Motor neuron (in vitro differentiated cells): ENCODE results near the gene COTL1. TPM values are rescaled to one million over a fixed set of nuclear protein-coding genes. Genes with fewer than 3 reads are reported as not detected.

Experiments
- ATAC-seq, 8 experiments: fragments of 200-7000 bp; cut with Tn5 transposase; replicated peaks in 6 of 8; 2 replicates each; pipeline ENCODE4 v1.8.0; 2021; ENCODE audit warnings: mild to moderate bottlenecking in 8 of 8, moderate library complexity in 8 of 8
- H3K27ac ChIP-seq, 2 donors: fragments of 250-450 bp; sonication (Bioruptor Pico); 2 replicates each; pipeline ENCODE4 v1.9.0; 2021; ENCODE audit warnings: antibody characterized with exemption in 2 of 2, mild to moderate bottlenecking in 2 of 2, moderate library complexity in 1 of 2
- H3K4me1 ChIP-seq, 2 donors: fragments of 250-450 bp; sonication (Bioruptor Pico); replicated peaks in 1 of 2; 2 replicates each; pipeline ENCODE4 v1.6.1; 2021; ENCODE audit warnings: antibody characterized with exemption in 2 of 2, mild to moderate bottlenecking in 2 of 2, moderate library complexity in 1 of 2
- H3K4me3 ChIP-seq, 5 donors: fragments of 250-450 bp; sonication (Bioruptor Pico); 2 replicates each; pipeline ENCODE4 v1.9.0; 2021; ENCODE audit warnings: antibody characterized with exemption in 5 of 5, mild to moderate bottlenecking in 5 of 5, moderate library complexity in 4 of 5
- WGBS, 10 experiments: fragments of 450-650 bp; shearing (Covaris generic); methylation state at CpG; one replicate each; pipeline ENCODE4 v1.0.0; 2022; 5-methylcytosine and 5-hydroxymethylcytosine counted together
- in situ Hi-C, 9 experiments: fragments of 400-800 bp; cut with MboI; loops; one replicate each; pipeline ENCODE4 v1.15.0; 2021; ENCODE audit warnings: low sequenced_read_pairs in 9 of 9, low pct_unique_long_range_greater_than_20kb in 2 of 9; ENCODE audit not compliant: unreplicated experiment in 9 of 9
- total RNA-seq, 8 experiments: library from RNA; unstranded; fragments of 300-600 nt; gene quantifications; 2 replicates each; pipeline versions ENCODE4 v1.2.3 to v1.2.4, GENCODE V29; 2022

Gene COTL1
- total RNA-seq, 8 experiments from 2014 or later, result 9.3 to 710 (median 111) TPM

DNA sequence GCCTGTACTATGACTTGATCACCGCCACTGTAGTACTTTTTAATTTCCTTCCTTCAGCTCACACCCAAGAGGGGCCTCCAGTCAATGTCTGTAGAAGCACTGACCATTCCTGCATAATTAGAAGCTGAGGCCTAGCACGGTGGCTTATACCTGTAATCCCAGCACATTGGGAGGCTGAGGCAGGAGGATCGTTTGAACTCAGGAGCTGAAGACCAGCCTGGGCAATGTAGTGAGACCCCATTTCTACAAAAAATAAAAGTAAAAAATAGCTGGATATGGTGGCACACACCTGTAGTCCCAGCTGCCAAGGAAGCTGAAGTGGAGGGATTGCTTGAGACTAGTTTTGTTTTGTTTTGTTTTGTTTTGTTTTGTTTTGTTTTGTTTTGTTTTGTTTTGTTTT, 36.4 kb upstream of the COTL1 start:
- Histone ChIP-seq H3K4me3 (no peak overlapping the region), H3K27ac (no peak overlapping the region), H3K4me1 (peaks cover 4 to 10% of the 10 kb centered on the region in 2 donors)
- 80 to 100% (median 89%) methylated on average over 1 to 3 of the region's 3 CpGs; no CpG with 5 or more reads in 1 of the 10 experiments for WGBS, 10 experiments
- in situ Hi-C loops, result no loop called here
- ATAC-seq, result no peak

DNA sequence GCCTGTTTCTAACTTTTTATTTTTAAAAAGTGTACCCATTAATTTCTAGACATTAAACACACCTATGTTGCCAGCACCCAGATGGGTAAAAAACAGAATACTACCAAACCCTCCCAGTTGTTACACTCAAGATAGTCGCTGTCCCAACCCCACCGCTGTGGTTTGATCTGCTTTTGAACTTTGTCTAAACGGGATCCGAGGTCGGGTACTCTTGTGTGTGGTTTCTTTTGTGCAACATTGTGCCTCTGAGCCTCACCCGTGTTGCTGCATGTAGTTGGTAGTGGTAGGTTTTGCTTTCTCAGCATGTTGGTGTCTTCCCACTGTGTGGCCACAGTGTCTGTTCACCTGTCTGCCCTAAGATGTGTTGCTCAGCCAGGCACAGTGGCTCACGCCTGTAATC, 34.7 kb upstream of the COTL1 start:
- ATAC-seq, result no peak
- Histone ChIP-seq H3K4me1 (peaks cover 7 to 13% of the 10 kb centered on the region in 2 donors), H3K27ac (no peak overlapping the region), H3K4me3 (no peak overlapping the region)
- in situ Hi-C loops, result no loop called here
- WGBS, 10 experiments, result 60 to 100% (median 95%) methylated on average over 1 to 5 of the region's 7 CpGs; no CpG with 5 or more reads in 4 of the 10 experiments

DNA sequence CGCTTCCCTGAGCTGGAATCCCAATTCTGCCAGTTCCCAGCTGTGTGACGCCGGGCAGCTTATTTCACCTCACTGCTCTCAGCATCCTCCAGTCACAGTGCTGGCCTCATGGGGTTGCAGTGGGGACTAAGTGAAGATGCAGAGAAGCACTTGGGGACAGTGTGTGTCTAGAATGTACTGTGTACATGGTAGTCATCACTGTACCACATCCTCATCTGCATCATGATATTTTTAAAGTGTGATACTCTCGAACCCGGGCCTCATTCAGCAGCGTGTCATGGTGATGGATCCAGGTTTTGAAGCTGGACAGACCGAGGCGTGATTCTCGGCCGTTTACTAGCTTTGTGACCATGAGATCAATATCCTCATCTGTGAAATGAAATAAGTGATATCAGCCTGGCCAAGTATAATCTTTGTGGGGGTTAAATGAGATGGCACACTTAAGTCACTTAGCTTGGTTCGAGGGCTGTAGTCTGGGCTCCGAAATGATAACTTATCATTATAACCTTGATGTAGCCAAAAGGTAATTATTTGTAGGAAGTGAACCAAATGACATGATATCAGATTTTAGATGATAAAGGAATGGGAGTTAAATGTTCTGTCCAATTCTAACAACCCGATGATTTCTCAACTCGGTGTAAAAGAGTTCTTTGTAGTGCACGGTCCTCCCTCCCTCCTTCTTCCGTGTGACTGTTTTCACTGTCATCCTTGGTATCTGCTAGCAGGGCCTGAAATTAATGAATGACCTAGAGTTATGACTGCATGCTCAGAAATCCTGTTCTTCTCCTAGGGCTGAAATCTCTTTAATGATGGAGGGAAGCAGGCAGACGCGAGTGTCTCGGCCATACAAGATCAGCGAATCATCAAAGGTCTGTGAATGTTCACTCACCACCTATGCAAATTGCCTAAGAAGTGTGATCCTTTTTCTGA, 32.4 kb upstream of the COTL1 start:
- peak in 1 of 8 experiments; percentile 4 for ATAC-seq
- 20 to 100% (median 83%) methylated on average over 1 to 17 of the region's 20 CpGs for WGBS, 10 experiments
- in situ Hi-C loops, result no loop called here
- Histone ChIP-seq H3K27ac (no peak overlapping the region), H3K4me3 (no peak overlapping the region), H3K4me1 (peaks cover 10 to 17% of the 10 kb centered on the region in 2 donors)

DNA sequence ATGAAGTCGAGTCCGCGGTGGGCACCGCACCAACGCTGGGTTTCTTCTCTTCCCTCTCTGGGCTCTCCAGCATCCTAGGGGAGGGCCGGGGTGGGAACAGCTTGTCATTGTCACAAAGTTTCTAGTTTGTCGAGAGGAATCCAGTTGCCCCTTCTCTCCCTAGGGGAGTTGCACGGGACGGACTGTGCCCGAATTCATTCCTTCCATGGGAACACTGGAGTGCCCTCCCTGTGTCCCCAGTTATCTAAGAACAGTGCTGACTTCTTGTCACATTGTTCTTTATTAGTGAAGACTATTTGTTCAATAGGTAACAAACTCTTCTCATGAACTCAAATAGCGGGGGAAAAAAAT, 31.6 kb upstream of the COTL1 start:
- in situ Hi-C loops, result no loop called here
- Histone ChIP-seq H3K4me3 (peak overlapping the region; percentile 67 to 100 (median 94)), H3K27ac (no peak overlapping the region), H3K4me1 (peaks cover 14 to 23% of the 10 kb centered on the region in 2 donors)
- 37 to 100% (median 63%) methylated on average over 1 to 10 of the region's 11 CpGs; no CpG with 5 or more reads in 4 of the 10 experiments for WGBS, 10 experiments
- no peak for ATAC-seq

DNA sequence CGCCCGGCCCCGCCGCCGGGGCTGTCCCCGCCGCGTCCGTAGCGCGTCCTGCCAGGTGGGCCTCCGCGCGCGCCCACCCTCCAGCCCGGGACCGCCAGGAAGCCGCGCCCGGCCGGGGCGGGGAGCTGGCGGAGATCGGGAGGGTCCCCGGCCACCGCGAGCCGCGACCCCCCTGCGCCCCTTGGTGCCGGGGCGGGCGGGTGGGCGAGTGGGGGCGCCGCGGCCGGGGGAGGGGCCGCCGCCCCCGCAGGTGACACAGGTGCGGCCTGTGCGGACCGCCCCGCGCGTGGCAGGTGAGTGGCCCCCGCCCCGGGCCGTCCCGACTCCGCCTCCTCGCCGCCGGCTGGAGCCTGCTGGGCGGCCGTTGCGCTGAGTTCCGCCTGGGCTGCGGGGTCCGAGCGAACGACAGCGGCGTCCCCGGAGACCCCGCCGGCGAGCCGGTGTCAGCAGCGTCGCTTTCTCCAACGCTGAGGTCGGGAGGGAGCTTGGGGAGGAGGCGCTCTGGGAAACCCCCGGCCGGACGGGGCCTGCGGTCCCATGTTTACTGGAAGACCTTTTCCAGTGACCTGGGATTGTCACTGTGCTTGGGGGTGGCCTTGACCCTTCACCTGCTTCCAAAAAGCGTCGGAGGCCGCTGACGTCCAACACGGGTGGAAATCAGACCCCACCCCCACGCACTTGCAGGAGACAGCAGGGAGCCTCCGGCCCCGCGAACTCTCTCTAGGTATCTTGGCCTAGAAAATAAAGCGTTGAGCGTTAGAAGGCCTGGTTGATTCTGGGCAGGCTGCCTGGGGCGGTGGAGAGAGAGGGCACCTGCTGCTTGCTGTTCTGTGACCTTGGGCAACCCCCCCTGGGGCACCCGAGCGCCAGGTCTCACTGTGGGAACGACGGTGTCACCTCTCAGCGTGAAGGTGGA, 31.0 kb upstream of the COTL1 start:
- WGBS, 10 experiments, result 0 to 50% (median 18%) methylated on average over 1 to 12 of the region's 96 CpGs; no CpG with 5 or more reads in 4 of the 10 experiments
- in situ Hi-C loops, result no loop called here
- H3K27ac ChIP-seq, result peak overlapping the region; percentile 40 to 61

DNA sequence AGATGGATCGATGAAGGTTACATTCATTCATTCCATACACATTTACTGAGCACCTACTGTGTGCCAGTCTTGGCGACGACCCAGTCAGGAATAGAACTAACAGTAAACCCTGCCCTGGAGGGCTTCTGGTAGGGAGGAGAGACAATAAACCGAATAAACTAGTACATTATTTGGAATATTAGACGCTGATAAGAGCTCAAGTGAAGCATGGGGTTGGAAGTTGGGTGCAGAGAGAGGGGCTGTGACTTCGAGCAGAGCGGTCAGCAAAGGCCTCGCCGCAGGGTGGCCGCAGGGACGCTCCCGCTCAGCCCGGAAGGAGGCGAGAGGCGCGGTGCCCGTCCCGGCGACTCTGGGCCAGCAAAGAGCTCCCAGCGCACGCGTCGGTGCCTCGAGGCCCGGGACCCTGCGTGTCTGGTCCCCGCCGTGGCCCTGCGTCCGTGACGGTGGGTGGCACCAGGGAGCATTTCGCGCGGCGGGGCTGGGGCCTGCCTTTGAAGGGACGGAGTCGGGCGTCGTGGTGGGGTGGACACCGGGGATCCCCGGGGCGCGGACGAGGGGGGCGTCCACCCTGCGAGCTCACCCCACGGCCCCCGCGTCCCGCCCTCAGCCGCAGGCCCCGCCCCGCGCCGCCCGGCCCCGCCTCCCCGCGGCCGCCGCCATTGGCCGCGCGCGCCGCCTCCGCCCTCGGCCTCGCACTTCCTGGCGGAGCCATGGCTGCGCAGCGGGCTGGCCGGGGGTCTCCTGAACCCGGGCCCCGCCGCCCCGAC, 30.1 kb upstream of the COTL1 start, which contains the start of gene KLHL36:
KLHL36 (plus strand) TSS at position 684 of the 767 bp plus-strand sequence. CDS start 2,357 bp downstream, outside the sequence.
- ATAC-seq, result peak; percentile 79 to 91 (median 86)
- Histone ChIP-seq H3K27ac (peak within 1 kb of the TSS; percentile 40 to 61), H3K4me1 (peaks cover 18 to 27% of the 10 kb centered on the region in 2 donors), H3K4me3 (peak within 1 kb of the TSS; percentile 67 to 100 (median 94))
- in situ Hi-C loops, result no loop called here
- WGBS, 10 experiments, result 0 to 100% (median 46%) methylated on average over 1 to 8 of the region's 77 CpGs; no CpG with 5 or more reads in 4 of the 10 experiments

More for the DNA sequence above, 31.0 kb upstream of the COTL1 start:
- H3K4me1 ChIP-seq, result peaks cover 18 to 27% of the 10 kb centered on the region in 2 donors
- ATAC-seq, result peak; percentile 37 to 72 (median 64)
- H3K4me3 ChIP-seq, result peak overlapping the region; percentile 67 to 100 (median 94)

DNA sequence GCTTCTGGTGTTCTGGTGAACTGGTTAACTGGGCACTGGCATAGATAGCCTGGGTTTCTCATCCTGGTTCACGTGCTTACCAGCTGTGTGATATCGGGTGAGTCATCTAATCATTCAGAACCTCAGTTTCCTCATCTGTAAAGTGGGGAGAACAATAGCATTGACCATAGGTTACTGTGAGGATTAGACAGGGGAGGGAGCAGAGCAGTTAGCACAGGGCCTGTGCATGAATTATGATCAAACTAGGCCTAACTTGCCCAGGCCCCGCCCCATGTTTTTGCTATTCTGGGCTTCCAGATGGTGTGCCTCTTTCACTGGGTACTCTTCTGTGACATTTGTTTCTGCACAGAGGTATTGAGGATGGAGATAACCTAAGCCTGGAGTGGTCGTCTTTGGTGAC, 25.8 kb upstream of the COTL1 start:
- Histone ChIP-seq H3K27ac (no peak overlapping the region), H3K4me1 (peaks cover 14 to 17% of the 10 kb centered on the region in 2 donors), H3K4me3 (no peak overlapping the region)
- in situ Hi-C loops, result no loop called here
- ATAC-seq, result peak in 3 of 8 experiments; percentile 26 to 36 (median 35)
- 26 to 96% (median 67%) methylated on average over 1 to 2 of the region's 4 CpGs; no CpG with 5 or more reads in 4 of the 10 experiments for WGBS, 10 experiments

DNA sequence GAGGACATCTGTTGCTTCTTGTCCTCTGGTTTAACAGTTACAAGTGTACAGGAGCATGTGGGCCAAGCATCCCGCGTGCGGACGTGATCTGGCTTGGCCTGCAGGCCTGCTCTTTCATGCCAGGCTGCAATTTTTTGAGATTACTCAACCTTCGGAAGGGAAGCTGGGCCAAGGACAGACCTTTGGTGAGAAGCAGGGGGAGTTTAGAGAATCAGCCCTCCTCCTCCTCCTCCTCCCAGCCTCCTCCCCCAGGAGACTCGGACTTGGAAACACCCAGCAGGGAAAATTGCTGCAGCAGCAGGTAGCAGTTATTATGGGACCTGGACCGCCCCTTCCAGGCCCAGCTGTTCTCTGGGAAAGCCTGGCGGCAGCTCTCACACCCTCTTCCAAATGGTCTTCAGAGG, 25.3 kb upstream of the COTL1 start:
- WGBS, 10 experiments, result 88% methylated on average over 4 of the region's 8 CpGs; no CpG with 5 or more reads in 9 of the 10 experiments
- no peak overlapping the region for H3K27ac ChIP-seq
- peaks cover 14 to 20% of the 10 kb centered on the region in 2 donors for H3K4me1 ChIP-seq
- peak in 2 of 8 experiments; percentile 35 to 47 for ATAC-seq
- no peak overlapping the region for H3K4me3 ChIP-seq
- in situ Hi-C loops, result no loop called here

DNA sequence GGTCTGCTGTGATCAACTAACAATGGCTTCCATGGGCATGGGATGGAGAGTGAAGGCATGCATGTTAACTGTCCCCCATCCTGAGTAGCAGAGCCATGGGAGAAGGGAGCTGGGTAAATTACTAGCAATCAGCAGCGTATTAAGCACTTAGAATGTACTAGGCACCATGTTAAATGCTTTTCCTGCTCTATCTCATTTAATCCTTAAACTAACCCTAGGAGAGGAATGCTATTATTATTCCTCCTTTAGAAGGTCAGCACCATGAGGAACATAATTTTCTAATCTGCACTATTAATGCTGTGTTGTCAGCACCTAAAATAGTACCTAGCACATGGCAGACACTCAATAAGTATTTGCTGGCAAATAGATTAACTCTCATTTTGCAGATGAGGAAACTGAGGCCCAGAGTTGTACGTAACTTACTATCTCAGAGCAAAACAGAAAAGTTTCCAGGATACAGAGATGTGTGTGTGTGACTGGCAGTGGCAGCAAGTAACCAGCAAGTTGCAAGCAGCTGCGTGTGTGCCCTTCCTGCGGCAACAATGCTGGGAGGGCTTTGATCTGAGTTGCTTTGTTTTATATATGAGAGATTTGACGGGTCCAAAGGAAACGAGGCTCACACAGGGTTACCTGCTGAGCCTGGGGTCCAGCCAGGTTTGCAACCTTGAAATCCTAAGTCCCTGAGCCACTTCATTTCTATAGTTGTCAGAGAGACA, 23.9 kb upstream of the COTL1 start:
- Histone ChIP-seq H3K4me1 (peaks cover 11 to 15% of the 10 kb centered on the region in 2 donors), H3K4me3 (no peak overlapping the region), H3K27ac (no peak overlapping the region)
- in situ Hi-C loops, result no loop called here
- ATAC-seq, result no peak
- 67 to 100% (median 82%) methylated on average over 1 to 4 of the region's 6 CpGs; no CpG with 5 or more reads in 3 of the 10 experiments for WGBS, 10 experiments

DNA sequence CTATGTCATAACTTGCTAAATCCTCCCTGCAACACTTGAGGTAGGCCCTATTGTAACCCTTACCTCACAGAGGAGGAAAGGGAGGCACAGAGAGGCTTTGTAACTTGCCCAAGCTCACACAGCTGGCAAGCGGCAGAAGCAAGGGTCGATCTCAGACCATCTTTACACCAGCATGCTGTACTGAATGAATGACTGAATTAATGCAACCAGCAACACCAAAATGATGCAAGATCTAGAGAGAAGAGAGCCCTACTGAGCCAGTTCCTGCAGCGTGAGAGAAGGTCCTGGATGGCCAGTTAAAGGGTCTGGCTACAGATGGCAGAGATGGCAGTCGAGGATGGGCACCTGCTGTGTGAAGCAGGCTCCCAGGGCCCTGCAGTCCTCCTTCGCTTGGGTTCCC, 22.3 kb upstream of the COTL1 start:
- ATAC-seq, result no peak
- Histone ChIP-seq H3K27ac (no peak overlapping the region), H3K4me3 (no peak overlapping the region), H3K4me1 (peaks cover 11 to 15% of the 10 kb centered on the region in 2 donors)
- in situ Hi-C loops, result no loop called here
- WGBS, 10 experiments, result 60 to 100% (median 93%) methylated on average over 1 to 3 of the region's 5 CpGs; no CpG with 5 or more reads in 2 of the 10 experiments

DNA sequence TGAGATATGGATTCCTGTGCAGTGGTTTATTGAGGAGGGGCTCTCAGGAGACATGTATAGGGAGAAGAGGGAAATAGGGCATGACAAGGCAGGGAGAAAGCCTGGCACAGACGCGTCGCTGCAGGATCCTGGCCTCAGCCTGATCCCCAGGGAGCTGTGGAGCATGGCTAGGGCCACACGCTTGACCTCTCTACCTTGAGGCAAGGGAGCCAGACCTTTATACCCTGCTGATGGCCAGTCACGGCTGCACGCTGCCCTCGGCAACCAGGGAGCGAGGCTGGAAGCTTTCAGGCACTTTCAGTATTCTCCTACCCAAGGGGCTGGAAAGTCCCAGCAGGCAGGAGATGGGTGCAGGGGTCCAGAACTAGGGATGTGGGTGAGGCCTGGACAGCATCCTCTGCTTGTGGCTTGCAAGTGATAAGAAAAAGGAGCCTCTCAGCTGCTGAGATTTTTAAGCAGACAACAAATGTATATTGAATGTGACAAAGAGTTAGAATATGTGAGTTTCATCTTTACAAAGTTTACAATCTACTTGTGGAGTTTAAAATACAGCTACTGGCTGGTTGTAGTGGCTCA, 20.4 kb upstream of the COTL1 start:
- WGBS, 10 experiments, result 73 to 100% (median 97%) methylated on average over 1 to 5 of the region's 8 CpGs; no CpG with 5 or more reads in 4 of the 10 experiments
- peak in 3 of 8 experiments; percentile 17 to 25 (median 22) for ATAC-seq
- Histone ChIP-seq H3K27ac (no peak overlapping the region), H3K4me1 (peaks cover 4% of the 10 kb centered on the region in 2 donors), H3K4me3 (no peak overlapping the region)
- in situ Hi-C loops, result no loop called here
